ENCODE results near the gene PCBD2.
"Not testable (repeated sequence)": the region's sequence is repeated elsewhere in the genome, so short reads cannot be mapped to it uniquely, and the experiment has no call there.

Gene PCBD2

DNA sequence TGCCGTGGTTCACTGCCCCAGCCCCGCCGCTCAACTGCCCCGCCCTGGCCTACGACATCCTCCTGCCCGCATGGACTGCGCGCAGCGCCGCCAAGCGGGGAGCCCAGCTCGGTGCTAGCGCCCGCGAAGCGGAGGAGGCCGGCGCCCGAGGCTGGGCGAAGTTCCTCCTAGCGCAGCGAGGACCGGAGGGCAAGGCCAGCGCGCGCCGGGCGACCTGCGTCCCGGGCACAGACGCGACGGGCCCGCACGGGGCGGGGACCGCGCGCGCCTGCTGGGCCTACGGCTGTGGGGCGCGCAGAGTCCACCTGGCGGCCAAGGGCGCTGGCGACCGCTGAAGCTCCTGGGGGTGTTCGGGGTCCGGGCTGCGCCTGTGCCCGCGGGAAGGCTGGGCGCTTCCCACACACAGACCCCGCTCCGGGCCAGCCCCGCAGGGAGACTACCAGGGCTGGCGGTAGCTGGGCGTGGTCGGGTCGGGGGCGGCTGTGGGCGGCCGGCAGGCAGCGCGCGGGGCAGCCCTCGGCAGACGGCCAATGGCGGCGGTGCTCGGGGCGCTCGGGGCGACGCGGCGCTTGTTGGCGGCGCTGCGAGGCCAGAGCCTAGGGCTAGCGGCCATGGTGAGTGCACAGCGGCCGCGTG, at the start of gene PCBD2:
PCBD2 (plus strand) TSS at position 522 of the 636 bp plus-strand sequence; CDS start at position 531, 9 bp downstream.
- DNase-seq (ENCODE audit: low spot score), result peak; percentile 92

- DNase-seq (ENCODE audit: low spot score), result not testable (repeated sequence)
Observed at GRCh38 chr5:134856465-134856864, 48.5 kb upstream of the PCBD2 start.

- no peak for DNase-seq (ENCODE audit: low spot score)
Observed at GRCh38 chr5:134857401-134857800, 47.5 kb upstream of the PCBD2 start.

DNA sequence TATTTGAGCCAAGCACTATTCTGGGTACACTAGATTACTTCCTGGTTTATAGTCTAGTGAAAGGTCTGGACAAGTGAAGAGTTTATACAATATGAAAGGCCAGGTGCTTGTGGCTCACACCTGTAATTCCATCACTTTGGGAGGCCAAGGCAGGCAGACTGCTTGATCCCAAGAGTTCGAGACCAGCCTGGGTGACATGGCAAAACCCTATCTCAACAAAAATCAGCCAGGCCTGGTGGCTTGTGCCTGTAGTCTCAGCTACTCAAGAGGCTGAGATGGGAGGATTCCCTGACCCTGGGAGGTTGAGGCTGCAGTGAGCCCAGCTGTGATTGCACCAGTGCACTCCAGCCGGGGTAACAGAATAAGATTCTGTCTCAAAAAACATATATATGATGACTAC, 40.2 kb upstream of the PCBD2 start:
- no peak for DNase-seq (ENCODE audit: low spot score)

DNA sequence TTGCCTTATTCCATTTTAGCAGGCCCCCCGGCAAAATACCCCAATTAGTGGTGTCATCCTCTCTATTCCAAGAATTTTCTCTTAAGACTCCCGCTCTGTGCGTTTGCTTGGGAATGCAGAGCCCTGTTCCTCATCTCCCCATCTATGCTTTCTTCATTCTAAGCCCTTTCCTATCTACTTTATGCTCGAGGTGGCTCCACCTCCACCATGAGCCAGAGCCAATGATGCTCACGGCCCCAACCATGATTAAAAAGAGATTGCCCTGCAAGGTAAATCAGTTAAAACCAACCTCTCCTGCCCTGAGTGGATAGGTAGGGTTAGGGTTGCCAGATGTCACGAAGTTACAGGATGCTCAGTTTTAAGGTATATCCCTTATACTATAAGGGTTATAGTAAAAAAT, 31.4 kb upstream of the PCBD2 start:
- DNase-seq (ENCODE audit: low spot score), result peak; percentile 43

GRCh38 chr5:134873987-134874830, 30.7 kb upstream of the PCBD2 start, which contains the start of gene TXNDC15:
TSS of gene TXNDC15 (plus strand) at chr5:134874371. CDS start at chr5:134874428, 57 bp downstream.
- peak; percentile 93 for DNase-seq (ENCODE audit: low spot score)

DNA sequence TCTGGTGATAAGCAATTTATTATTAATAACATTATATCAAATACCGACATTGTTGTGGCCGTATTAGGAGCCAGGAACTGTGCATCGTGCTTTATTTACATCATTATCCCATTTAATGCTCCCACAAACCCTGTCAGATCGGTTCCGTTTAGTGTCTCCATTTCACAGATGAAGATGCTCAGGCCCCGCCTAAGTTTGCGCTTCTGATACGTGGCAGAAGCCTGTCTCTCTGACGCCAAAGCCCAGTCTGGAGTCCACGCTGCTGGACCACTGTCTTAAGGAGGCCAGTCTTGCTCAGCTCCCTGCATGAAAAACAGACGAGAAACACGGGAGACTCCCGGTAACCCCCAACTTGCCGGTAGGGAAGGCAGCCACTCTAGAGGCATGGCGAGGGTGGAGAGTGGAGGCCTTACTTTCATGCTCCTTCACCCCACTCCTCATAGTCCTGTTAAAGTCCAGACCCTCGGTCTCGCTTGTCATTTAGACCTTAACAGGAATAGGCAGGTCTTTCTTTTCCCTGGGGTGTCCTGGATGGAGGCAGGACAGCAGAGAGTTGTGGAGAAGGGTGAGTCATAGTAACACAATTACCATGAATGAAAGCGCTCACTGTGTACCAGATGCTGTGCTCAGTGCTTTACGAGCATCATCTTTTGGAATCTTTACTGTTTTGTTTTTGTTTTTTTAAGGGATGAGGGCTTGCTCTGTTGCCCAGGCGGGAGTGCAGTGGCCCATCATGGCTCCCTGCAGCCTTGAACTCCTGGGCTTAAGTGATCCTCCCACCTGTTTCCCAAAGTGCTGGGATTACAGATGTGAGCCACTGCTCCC, 29.9 kb upstream of the PCBD2 start:
- peak; percentile 49 for DNase-seq (ENCODE audit: low spot score)

DNA sequence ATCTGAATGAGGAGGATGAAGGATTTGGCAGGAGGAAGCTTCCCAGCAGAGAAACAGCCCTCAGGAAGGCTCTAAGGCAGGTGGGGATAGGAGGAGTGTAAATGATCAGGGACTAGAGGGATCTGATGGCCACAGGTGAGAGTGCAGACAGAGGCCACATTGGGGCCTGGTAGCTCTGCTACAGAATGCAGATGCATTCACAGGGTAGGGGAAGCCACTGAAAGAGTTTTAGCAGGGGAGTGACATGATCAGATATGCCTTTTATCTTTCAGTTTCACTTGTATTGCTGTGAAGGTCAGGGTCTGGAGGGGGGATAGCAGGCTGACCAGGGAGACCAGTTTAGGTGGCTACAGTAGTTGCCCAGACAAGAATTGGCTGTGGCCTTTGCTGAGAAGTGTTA, 27.8 kb upstream of the PCBD2 start:
- no peak for DNase-seq (ENCODE audit: low spot score)

GRCh38 chr5:134878403-134878802, 26.5 kb upstream of the PCBD2 start:
- no peak for DNase-seq (ENCODE audit: low spot score)

DNA sequence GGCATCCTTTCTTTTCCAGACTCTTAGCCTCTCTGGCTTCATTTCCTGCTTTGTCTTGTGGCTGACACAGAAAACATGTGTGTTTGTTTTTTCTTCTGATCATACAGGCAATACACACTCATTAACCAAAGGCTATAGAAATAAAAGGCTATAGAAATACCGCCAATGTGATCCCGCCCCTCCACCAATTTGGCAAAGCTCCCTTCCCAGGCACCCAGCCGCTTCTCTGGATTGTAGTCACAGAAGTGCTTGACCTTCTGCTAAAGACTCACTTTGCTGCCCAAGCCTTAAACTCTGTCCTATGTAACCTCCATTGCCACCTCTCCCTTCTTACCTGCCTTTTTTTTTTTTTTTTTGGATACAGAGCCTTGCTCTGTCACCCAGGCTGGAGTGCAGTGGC, 25.5 kb upstream of the PCBD2 start:
- no peak for DNase-seq (ENCODE audit: low spot score)

GRCh38 chr5:134880937-134881336, 24.0 kb upstream of the PCBD2 start:
- DNase-seq (ENCODE audit: low spot score), result not testable (repeated sequence)

- not testable (repeated sequence) for DNase-seq (ENCODE audit: low spot score)
Observed at GRCh38 chr5:134881711-134882110, 23.2 kb upstream of the PCBD2 start.

DNA sequence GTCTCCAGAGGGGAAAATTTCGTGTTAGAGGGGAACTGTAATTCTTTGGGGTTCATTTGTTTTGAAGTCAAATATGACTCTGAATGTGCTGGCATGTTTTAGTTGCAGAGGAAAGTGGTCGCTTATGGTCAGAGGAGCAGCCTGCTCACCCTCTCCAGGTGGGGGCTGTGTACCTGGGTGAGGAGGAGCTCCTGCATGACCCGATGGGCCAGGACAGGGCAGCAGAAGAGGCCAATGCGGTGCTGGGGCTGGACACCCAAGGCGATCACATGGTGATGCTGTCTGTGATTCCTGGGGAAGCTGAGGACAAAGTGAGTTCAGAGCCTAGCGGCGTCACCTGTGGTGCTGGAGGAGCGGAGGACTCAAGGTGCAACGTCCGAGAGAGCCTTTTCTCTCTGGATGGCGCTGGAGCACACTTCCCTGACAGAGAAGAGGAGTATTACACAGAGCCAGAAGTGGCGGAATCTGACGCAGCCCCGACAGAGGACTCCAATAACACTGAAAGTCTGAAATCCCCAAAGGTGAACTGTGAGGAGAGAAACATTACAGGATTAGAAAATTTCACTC, 17.3 kb upstream of the PCBD2 start:
- no peak for DNase-seq (ENCODE audit: low spot score)

- DNase-seq (ENCODE audit: low spot score), result no peak
Observed at GRCh38 chr5:134889335-134889734, 15.6 kb upstream of the PCBD2 start.

GRCh38 chr5:134891473-134891872, 13.5 kb upstream of the PCBD2 start:
- DNase-seq (ENCODE audit: low spot score), result no peak

GRCh38 chr5:134892282-134892681, 12.6 kb upstream of the PCBD2 start:
- DNase-seq (ENCODE audit: low spot score), result no peak

GRCh38 chr5:134892926-134893325, 12.0 kb upstream of the PCBD2 start:
- DNase-seq (ENCODE audit: low spot score), result no peak

GRCh38 chr5:134893748-134894505, 11.0 kb upstream of the PCBD2 start:
- DNase-seq (ENCODE audit: low spot score), result no peak

DNA sequence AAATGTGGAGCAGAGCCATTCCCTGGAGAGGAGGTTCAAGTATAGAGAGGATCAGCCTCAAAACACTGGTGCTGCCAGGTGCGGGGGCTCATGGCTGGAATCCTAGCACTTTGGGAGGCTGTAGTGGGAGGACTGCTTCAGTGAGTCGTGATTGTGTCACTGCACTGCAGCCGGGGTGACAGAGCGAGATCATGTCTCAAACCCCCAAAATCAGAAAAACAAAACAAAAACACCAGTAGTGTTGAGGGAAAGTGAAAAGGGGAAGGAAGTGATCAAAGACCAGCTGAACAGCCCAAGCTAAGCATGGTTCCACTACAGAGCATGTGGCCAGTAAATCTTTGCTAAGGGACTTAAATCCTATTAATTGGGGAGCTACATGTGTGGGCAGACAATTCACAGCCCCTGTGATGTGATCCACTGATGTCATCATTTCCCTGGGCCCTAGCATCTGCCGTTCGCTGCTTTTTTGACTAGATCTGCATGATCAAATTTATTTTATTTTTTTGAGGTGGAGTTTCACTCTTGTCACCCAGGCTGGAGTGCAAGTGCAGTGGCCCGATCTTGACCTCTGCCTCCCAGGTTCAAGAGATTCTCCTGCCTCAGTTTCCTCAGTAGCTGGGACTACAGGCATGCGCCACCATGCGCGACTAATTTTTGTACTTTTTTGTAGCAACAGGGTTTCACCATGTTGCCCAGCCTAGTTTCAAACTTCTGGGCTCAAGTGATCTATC, 2.7 kb upstream of the PCBD2 start:
- DNase-seq (ENCODE audit: low spot score), result no peak

GRCh38 chr5:134905246-134905996, 490 bp downstream of the PCBD2 start:
- peak; percentile 64 for DNase-seq (ENCODE audit: low spot score)

Data from D341Med (cell line).